CD4-positive, alpha-beta T cell treated with Interleukin-17A for 4 hours (primary cell): ENCODE results near the gene CIROP.
A peak's percentile ranks its signal among the peaks of the same experiment; 100 is the strongest.

ENCODE experiments used
- DNase-seq: peaks from one replicate; pipeline ENCODE4 v3.0.0-alpha.2; 2020; ENCODE audit warnings: mixed read lengths

CIROP gene

DNA sequence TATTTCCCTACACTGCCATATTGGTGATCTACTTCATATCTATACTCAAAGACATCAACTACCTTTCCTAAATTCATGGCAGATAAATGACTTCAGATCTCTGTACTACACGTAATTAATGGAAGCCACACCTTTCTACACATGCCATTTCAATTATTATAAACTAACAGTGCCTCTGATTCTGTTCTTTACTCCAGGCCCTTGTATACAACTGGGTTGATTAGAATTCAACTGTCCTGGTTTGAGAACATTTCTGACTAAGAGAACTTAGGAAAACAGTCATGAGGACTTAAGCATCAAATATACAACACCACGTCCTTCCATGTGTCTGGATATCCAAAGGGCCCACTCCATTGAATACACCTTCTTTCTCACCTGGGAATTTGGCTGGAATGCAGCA, 11.7 kb downstream of the CIROP start:
- no peak for DNase-seq

DNA sequence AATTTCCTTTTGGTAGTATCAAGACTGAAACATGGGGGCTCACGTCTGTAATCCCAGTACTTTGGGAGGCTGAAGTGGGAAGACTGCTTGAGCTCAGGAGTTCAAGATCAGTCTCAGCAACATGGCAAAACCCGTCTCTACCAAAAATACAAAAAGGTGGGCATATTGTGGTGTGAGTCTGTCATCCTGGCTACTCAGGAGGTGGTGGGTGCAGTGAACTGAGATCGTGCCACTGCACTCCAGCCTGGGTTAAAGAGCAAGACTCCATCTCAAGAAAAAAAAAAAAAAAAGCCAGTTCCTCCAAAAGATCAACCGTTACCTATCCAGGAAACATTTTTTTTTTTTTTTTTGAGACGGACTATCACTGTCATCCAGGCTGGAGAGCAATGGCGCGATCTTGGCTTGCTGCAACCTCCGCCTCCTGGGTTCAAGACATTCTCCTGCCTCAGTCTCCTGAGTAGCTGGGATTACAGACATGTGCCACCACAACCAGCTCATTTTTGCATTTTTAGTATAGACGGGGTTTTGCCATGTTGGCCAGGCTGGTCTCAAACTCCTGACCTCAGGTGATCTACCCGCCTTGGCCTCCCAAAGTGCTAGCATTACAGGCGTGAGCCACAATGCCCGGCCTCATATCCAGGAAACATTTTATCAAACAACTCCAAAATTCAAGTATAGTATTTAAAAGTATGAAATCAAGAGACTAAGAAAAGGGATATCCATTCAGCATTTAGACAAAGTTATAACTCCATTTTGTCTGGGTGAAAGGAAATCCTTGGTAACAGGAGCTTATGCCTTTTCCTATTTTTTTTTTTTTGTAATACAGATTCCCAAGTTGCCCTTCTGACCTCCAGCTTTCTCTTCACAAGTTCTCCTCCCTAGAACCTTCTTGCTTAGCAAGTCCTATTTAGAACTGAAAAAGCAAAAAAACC, 13.2 kb downstream of the CIROP start:
- DNase-seq: no peak

DNA sequence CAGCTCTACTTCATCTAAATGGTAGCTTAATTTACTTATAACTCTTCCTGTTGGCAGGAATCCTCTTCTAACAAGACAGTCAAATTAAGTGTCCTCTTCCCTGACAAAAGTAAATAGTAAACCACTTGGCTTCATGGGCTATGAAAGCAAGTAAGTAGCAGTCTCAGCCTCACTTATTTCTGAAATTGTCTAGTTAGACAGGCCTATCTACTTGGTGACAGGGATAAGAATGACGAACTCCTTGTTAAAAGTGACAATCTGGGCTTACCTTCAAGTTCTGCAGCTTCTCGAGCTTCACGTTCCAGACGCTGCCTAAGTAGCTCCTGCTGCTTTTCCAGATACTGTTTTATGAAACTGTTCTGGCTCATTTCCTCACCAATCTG, 14.5 kb downstream of the CIROP start:
- no peak for DNase-seq

DNA sequence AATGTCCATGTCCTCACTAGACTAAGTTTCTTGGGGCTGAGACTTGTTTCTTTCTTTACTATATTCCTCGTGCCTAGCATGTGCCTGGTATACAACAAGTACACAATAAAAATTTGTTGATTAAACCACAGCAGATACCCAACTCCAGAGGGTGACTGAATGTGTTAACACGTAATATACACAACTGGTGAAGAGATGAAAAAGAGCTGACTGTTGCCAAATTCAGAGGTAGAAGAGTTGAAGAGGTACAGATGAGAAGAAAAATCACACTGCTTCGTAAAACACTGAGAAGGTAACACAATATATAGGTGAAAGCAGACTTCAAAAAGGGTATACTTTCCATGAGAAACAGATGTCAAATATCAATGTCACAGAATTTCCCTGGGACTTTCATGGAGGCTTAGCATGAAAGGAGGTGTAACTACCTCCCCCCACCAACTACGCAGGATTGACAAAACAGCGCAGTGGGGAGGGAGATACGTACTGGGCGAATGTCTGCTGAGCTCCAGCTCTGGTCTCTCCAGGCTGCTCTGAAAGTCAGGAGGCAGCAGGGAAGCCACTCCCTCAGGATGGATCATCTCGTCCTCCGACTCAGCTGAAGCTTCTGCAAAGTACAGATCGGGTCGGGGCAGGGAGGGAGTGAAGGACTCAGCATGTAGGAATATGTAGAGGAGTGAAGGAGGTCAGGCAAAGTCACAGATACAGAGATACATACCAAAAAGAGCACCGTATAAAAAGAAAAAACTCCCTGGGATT, 15.1 kb downstream of the CIROP start:
- DNase-seq: no peak

DNA sequence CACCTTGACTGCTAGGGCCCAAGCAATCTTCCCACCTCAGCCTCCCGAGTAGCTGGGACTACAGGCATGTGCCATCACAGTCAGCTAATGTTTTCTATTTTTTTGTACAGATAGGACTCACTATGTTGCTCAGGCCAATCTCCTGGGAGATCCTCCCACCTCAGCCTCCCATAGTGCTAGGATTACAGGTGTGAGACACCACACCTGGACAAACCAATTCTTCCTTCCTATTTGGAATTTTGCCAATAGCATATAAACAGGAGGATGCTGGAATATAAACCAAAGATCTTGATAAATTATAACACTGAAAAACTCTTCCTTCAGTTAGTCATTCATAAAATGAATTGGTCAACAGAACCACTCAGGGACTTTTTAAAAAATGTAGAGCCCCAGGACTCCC, 18.2 kb downstream of the CIROP start:
- no peak for DNase-seq

DNA sequence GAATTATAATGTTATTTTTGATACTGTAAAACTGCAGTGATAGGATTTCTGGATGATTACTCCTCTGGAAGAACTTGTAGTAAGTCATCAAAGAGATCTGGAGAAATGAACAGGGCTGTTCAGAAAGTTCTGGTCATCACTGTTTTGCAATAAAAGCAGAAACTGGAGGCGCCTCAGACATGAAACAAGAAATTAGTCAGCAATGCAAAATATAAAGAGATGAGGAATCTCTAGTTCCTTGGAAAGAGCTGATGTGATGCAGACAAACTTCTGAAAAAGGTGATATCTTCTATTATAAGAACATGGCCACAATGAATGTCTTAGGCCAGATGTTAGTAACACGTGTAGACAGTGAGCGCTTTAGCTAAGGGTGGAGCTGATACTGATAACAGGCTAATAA, 19.3 kb downstream of the CIROP start:
- DNase-seq: no peak

DNA sequence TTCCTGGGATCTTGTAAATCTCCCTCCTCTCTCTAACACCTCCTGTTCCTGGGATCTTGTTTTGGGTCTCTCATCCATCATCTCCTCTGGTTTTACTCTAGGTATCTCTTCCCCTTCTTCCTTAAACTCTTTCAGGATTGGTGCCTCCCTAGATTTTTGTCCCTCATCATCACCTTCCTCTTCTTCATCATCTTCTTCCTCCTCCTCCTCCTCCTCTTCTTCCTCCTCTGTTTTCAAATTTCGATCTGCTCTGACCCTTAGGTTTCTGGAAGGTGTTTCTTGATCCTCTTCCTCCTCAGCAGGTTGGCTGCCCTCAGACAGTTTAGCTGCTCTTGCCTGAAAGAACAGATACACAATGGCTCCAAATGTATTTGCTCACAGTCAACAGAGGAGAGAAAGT, 24.3 kb downstream of the CIROP start:
- DNase-seq: no peak

DNA sequence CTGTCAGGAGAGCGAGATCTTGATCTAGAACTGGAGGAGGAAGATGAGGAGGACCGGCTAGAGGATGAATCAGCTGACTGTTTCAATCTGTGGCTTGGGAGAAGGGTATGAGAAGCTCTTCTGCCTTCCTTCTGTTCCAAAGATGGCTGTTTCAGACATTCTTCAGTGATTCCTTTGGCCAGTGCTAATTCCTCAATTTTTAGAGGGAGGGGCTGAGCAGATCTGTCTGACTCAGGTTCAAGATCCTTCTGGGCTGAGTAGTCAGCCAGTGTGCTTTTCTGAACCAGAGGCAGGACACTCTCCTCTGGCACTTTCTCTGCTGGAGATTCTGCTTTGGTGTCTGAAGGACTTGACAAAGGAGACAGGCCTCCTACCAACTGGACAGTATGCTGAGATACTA, 25.1 kb downstream of the CIROP start:
- DNase-seq: no peak

DNA sequence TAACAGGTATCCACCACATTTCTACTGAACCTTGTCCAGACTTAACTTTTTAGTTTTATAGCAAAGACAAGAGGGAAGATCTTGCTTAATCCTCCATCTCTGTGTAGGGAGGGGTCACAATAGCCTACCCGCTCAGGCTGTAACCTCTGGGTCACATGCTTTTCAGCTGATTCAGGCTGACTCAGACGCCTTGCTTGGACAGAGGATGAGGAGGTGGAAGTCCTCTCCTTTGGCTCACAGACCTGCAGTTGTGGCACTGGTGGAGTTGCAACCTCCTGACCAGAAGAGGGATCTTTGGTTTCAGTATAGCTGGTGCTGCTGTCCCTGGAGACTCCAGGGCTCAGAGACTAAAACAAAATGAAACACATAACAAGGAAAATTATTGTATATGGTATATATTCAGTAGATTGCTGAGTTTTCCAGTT, 26.1 kb downstream of the CIROP start:
- DNase-seq: no peak

DNA sequence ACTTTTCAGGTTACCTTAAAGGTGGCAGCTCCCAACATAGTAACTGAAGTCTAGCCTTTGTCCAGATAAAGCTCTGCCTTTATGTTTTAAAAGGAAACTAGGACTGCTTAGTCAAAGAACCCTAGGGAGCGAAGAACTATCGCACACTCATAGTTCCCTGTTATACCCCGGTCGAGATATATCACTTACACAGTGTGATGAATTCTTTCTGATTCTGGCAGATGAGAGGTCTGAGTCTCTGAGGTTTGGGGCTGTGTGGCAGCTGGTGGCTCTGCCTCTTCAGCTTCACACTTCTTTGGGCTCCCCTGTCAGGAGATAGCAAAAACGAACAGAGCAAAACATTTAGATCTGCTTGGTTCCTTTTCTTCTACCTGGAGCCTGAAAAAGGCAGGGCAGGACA, 26.8 kb downstream of the CIROP start:
- no peak for DNase-seq

DNA sequence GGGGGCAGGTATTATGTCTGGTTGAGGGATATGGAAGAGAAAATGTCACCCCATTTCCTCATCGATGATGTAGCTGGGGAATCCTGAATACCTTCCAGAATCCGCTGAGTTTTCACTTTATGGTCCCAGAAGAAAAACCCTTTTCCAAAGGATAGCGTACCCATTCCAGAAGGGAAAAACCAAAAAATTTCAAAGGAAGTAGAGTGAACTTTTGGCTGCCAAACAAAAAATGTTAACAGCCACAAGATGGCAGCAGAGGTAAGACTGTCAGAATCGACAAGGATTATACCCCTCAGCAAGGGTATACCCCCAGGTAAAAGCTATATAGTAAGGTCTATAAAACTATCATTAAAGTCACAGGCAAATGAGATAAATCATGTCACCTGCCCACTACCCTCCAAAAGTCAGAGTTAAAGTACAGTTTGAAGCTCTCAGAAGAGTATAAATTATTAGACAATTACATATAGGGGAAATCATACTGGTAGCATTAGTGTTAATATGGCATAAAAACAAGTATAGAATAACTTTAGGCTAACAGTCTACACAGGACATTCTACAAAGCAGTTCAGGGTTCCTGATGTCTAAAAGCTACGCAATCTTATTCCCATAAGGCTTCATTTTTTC, 27.9 kb downstream of the CIROP start:
- DNase-seq: peak; percentile 41

DNA sequence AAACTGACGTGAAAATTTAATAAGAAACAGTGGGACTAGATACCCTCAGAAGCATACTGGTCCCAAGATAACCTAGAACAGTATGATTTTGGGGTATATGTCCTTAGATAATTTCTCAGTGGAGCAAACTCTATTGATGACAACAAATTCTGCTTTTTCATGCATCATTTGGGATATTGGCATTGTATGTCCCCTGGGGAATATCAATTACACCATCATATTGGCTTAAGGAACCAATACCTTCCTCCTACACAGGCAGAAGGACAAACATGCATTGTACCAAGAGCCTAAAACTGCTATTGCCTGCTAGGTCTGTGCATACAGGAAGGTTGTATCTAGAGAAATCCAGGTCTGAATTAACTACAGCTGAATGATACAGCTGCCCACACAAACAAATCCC, 29.9 kb downstream of the CIROP start:
- DNase-seq: no peak

DNA sequence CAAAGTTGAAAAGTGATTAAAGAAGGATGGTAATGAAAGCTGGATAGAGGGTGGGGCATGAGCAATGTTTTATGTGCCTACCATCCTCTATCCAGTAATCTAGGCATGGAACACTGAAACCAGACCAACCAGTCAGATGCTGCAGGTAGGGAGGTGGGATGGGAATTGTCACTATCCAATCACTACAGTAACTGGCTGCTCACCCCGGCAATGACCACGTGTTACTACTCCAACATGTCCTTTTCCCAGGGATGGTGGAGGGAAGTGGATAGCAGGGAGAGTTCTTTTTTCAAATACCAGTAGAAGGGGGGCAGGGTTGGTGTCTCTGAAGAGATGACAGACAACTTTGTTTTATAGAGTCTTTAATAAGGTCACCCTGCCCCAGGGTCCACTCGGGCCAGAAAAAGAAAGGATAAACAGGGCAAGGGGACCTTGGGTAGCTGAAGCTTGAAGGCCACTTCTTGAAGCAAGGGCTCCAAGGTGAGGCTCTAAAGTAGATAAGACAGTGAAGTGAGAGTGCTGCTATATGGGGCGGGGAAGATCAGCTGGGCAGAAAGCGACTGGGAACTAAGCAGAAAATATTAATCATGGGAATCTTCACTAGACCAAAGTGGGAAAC, 32.8 kb downstream of the CIROP start:
- no peak for DNase-seq

DNA sequence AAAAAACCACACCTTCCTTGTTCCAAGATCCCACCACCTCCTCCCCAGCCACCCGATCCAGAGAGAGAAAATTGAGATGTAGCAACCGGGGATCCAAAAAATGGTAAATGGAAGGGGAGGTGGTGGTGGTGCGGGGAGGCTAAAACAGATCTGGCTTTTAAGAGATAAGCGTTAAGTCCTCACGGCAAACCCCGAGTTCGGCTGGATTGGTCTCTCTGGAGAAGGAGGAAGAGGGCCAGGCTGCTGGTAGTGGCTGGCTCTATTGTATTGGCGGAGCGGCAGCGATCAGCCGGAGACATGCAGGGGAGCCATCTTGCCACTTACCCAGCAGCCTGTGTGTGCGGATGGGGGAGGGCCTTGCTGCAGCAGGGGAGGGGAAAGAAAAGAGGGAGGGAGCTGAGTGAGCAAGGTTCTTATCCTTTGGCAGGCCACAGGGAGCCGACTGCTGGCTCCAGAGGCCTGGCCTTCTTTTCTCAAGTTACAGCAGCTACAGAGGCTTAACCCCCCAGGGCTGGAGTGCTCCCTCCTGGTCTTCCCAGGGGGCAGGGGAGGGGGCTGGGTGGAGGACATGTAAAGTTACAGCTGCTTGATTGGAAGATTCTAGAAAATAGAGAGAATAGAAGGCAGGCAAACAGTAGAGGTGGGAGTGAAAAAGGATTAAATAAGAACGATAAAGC, 33.4 kb downstream of the CIROP start:
- DNase-seq: peak; percentile 79

DNA sequence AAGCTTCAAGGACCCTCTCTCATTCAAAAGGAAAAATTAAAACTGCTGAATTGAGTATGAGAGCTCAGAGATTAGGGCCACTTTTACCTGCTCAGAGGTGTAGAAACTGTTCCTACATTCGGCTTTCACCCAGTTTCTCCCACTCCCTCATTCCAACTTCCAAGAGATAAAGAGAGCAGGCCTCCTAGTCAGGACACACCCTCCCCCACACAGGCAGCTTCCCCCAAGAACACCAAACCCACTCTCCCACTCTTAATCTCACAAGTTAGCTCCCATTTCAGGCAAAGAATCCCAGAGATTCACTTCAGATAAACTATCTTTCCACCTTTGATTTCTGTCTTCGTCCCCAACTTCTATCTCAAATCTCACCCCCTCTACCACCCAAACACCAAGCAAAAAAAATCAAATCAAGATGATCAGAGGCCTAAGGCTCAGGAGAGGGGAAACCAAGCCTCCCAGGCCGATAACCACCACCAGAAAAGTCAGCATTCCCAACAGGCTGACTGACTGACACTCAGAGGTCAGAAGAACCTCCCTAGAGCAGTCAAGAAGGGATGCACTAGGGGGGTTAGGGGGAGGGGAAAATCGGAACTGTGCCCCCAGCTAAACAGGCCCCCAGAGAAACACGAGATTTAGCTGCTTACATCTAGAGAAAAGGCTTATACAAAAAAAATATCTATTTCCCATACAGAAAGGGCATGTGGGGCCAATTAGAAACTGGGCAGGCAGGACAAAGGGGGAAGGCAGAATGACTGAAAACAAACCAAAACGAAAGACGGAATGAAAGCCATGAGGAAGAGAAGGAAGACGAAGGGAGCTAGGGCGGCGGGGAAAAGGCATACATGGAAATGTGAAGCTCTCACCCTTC, 34.3 kb downstream of the CIROP start:
- no peak for DNase-seq

DNA sequence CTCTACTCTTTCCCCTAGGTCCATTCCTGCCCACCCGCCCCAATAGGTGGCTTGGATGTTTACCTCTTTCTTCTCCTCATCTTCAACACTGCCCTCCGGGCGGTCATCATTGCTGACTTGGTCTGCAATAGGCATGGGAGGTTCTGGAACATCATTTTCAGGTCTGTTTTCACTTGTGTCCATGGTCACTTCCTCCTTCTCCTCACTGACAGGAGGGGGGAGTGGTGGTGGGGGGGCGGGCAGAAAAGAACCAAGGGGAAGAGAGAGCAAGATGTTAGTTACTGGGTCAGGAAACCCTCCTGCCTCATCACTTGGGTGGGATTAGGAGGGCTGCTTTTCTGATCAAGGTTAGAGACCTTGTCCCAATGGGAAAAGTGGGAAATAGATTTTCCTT, 35.4 kb downstream of the CIROP start:
- no peak for DNase-seq

DNA sequence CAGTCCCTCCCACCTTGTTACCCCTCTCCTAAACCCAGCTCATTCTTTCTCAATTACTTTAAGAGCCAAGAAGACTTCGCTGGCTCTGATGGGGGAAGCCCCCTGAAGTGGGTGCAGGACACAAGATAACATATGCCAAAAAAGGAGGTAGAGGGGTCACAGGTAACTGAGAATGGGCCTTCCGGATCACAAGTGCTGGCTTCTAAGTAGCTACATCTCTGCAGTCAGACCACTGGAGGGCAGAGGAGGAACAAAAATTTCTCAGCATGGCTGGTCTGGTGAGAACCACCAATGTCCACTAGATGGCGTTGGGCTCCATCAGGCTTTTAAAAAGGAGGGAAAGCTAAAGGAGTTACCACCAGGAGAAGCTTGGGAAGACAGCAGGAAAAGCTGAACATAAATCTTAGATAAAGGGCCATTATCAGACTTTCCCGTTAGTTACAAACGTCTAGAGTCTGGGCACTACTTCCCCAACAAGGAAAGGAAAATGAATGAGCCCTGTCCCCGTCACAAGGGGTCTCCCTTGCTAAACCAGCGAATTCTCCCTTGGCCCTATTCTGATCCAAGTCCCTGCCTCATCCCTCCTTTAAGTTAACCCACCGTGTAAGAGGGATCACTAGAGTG, 35.9 kb downstream of the CIROP start:
- DNase-seq: peak; percentile 77

DNA sequence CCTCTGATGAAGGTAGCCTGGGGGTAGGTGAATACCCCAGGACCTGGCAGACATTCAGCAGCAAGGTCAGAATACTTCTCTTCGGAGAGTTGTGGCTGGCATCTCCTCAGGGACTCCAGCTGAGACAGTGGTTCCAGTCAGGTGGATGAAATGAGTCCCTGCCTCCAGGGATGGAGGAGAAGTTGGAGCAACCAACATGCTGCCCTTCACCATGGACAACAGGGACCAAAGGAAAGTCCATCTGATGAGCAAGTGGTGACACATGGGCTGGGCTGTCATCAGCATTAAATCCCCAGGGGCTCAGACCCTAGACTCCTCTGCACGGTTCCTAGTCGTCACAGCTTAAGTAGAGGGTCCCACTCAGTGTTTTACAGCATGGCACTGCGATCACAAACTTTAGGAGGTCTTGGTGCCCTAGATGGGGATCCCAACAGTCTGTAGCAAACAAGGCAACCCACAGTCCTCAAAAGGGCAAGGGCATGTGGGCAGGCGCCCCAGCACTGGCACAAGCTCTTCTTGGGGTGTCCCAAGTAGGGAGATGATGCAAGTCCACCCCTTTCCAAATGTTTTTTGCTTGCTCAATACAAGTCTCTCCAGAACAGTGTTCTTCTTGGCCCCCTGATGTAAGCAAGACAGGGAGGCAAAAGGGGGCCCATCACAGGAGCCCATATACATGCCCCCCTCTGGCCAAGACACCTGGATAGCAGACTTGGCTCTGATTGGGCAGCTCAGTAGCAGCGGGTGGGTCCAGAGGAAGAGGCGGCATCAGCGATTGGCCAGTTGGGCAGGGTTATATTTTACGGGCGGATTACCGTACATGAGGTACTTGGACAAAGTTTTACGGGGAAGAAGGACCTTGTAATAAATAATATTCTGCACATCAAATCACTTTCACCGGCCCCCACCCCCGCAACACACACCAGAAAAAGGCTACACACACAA, 36.7 kb downstream of the CIROP start:
- DNase-seq: no peak

DNA sequence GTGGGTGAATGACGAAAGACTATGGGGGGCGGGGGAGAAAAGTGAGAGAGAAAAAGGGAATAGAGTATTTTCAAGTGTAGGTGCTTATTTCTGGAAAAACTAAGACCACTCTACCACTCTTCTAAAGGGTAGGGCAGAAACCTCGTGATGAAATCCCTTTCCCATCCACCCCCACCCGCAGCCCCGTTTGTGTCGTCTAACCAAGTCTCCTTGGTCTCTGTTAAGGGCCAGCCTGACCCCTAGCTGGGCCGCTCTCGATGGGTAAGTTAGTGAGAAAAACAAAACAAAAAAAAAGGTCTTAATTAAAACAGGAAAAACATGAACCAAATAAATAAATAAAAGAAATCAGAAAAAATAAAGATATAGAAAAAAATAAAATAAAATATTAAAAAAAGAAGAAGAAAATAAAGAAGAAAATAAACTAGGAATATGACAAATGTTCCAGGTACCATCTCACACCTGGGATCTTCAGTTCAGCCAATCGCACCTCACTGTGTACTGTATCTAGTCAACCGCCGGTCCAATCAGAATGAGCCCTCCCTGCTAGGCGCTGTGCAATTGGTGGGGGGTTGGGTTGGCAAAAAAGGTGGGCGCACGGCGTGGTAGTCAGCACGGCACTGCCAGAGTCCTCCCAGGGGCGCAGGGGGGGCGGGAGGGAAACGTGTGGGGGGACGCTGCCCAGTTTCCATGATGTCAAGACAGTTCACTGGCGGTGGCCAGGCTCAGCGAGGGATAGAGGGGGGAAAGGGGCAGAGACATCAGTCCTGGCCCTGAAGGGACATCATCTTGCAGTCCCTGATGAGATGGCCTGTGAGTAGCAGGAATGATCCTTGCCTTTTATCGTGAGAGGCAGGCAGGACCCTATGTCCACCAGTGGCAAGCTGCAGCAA, 37.7 kb downstream of the CIROP start:
- DNase-seq: no peak
